Measurements from ENCODE around the gene MAP4K3.
"Not testable (repeated sequence)": the region's sequence is repeated elsewhere in the genome, so short reads cannot be mapped to it uniquely, and the experiment has no call there.

The MAP4K3 gene

DNA sequence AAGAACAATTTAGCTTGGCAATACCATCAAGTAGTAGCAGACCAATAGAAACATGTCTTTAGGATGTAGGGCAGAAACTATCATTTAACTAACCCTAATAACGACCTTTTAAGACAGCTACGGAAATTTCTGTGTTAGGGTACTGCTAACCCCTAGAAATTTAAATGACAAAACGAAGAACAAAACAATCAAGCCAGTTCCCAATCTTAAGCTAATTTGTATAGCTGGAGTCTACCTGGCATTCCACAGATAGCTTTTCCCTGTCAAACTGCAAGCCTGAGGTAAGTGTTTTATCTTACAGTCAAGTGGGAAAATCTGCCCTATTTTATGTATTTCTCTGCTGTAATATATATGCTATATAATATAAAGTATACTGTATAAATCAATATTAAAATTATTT, 155.7 kb downstream of the MAP4K3 start:
- H3K4me1 ChIP-seq (ENCODE audit: insufficient read depth, low read length) = no peaks in the 10 kb centered on the region
- peaks cover 54% of the 10 kb centered on the region for H3K36me3 ChIP-seq (ENCODE audit: insufficient read depth, low read length)
- no peak overlapping the region for H2AFZ ChIP-seq (ENCODE audit: low read depth, low read length)
- no peaks in the 10 kb centered on the region for H3K27me3 ChIP-seq (ENCODE audit: insufficient read depth, low read length)
- H3K4me3 ChIP-seq (ENCODE audit: low read length) = no peak overlapping the region
- no peaks in the 10 kb centered on the region for H3K9me3 ChIP-seq (ENCODE audit: low read length)

DNA sequence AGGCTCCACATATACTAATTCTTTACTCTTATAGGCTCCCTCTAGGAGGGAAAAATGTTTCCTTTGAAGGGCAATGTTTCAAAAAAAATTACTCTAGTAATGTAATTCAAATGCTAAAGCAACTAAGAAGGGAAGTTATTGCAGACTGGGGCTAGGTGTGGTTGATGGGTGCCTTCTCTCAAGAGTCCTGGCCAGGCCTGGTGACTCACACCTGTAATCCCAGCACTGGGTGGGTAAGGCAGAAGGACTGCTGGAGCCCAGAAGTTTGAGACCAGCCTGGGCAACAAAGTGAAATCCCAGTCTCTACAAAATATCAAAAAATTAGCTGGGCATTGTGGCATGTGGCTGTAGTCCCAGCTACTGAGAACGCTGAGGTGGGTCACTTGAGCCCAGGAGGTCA, 162.1 kb downstream of the MAP4K3 start:
- H3K36me3 ChIP-seq (ENCODE audit: insufficient read depth, low read length) = peaks cover 57% of the 10 kb centered on the region
- no peak overlapping the region for H3K4me3 ChIP-seq (ENCODE audit: low read length)
- no peaks in the 10 kb centered on the region for H3K4me1 ChIP-seq (ENCODE audit: insufficient read depth, low read length)
- H3K9me3 ChIP-seq (ENCODE audit: low read length) = no peaks in the 10 kb centered on the region
- no peak overlapping the region for H2AFZ ChIP-seq (ENCODE audit: low read depth, low read length)
- H3K27me3 ChIP-seq (ENCODE audit: insufficient read depth, low read length) = no peaks in the 10 kb centered on the region

- Histone ChIP-seq H3K4me1 (ENCODE audit: insufficient read depth, low read length) (no peaks in the 10 kb centered on the region), H3K9me3 (ENCODE audit: low read length) (no peaks in the 10 kb centered on the region), H3K36me3 (ENCODE audit: insufficient read depth, low read length) (peaks cover 39% of the 10 kb centered on the region), H3K4me3 (ENCODE audit: low read length) (no peak overlapping the region), H2AFZ (ENCODE audit: low read depth, low read length) (no peak overlapping the region), H3K27me3 (ENCODE audit: insufficient read depth, low read length) (no peaks in the 10 kb centered on the region)
Observed at GRCh38 chr2:39269941-39270340, 167.1 kb downstream of the MAP4K3 start.

- Histone ChIP-seq H3K36me3 (ENCODE audit: insufficient read depth, low read length) (peaks cover 39% of the 10 kb centered on the region), H3K9me3 (ENCODE audit: low read length) (no peaks in the 10 kb centered on the region), H3K27me3 (ENCODE audit: insufficient read depth, low read length) (no peaks in the 10 kb centered on the region), H2AFZ (ENCODE audit: low read depth, low read length) (no peak overlapping the region), H3K4me1 (ENCODE audit: insufficient read depth, low read length) (no peaks in the 10 kb centered on the region), H3K4me3 (ENCODE audit: low read length) (no peak overlapping the region)
Observed at GRCh38 chr2:39266916-39267434, 170.1 kb downstream of the MAP4K3 start.

DNA sequence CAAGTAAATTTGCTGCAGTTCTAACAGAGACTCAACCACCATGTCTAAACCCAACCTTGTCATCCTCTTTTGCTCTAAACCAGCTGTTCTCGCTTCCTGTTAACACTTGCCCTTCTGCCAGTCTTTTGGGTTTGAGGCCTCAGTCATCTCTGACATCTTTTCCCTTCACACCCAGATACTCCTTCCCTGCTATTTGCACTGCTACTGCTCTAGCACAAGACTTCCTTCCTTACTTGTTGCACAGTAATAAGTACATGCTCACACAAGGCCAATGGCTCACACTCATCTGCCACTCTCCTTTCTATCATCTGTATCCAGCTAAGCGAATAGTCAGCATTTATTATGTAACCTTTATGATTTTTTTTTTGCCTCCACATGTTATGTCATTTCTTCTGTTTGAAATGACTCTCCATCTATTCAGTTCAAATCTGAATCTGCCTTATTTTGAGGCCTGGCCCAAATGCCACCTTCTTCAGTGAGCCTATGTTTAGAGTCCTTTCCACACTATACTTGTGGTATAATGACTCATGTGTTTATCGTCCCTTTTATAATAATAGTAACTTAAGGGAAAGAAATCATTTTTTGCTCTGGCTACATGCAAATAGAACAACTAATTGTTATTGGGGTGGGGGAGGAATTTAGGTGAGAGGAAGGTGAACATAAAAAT, 170.8 kb downstream of the MAP4K3 start:
- Histone ChIP-seq H2AFZ (ENCODE audit: low read depth, low read length) (no peak overlapping the region), H3K9me3 (ENCODE audit: low read length) (no peaks in the 10 kb centered on the region), H3K4me3 (ENCODE audit: low read length) (no peak overlapping the region), H3K36me3 (ENCODE audit: insufficient read depth, low read length) (peaks cover 35% of the 10 kb centered on the region), H3K27me3 (ENCODE audit: insufficient read depth, low read length) (no peaks in the 10 kb centered on the region), H3K4me1 (ENCODE audit: insufficient read depth, low read length) (no peaks in the 10 kb centered on the region)

DNA sequence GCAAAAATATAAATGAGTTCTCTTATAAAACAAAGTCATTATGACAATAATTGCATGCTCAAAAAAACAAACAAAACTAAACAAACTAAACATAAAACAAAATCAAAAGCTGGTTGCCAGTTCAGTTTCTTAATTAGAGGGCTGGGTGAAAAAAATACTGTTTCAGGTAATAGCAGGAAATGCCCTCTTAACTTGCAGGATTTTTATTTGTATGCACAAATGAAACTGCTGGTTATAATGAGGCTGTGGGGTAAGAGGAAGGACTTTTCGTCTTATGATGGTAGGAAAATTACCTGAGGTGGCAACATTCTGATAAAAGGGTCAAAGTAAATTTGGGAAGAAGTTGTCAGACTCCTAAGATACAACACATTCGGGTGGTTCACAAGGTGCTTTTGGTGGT, 171.8 kb downstream of the MAP4K3 start:
- Histone ChIP-seq H3K27me3 (ENCODE audit: insufficient read depth, low read length) (no peaks in the 10 kb centered on the region), H3K36me3 (ENCODE audit: insufficient read depth, low read length) (peaks cover 40% of the 10 kb centered on the region), H2AFZ (ENCODE audit: low read depth, low read length) (no peak overlapping the region), H3K4me1 (ENCODE audit: insufficient read depth, low read length) (no peaks in the 10 kb centered on the region), H3K4me3 (ENCODE audit: low read length) (no peak overlapping the region), H3K9me3 (ENCODE audit: low read length) (no peaks in the 10 kb centered on the region)

- Histone ChIP-seq H3K4me3 (ENCODE audit: low read length) (no peak overlapping the region), H2AFZ (ENCODE audit: low read depth, low read length) (no peak overlapping the region), H3K36me3 (ENCODE audit: insufficient read depth, low read length) (peaks cover 44% of the 10 kb centered on the region), H3K9me3 (ENCODE audit: low read length) (no peaks in the 10 kb centered on the region), H3K4me1 (ENCODE audit: insufficient read depth, low read length) (no peaks in the 10 kb centered on the region), H3K27me3 (ENCODE audit: insufficient read depth, low read length) (no peaks in the 10 kb centered on the region)
Observed at GRCh38 chr2:39264733-39265132, 172.4 kb downstream of the MAP4K3 start.

DNA sequence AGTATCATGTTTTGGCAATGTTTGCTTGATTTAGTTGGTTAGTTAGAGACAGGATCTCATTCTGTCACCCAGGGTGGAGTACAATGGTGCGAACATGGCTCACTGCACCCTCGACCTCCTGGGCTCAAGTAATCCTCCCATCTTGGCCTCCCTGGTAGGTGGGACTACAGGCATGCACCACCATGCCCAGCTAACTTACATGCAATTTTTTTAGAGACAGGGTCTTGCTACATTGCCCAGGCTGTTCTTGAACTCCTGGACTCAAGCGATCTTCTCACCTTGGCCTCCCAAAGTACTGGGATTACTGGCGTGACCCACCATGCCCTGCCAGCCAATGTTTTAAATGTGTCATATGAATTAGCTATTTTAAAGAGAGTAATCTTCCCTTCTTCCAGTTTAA, 177.0 kb downstream of the MAP4K3 start:
- Histone ChIP-seq H3K9me3 (ENCODE audit: low read length) (peaks cover 4% of the 10 kb centered on the region), H2AFZ (ENCODE audit: low read depth, low read length) (no peak overlapping the region), H3K36me3 (ENCODE audit: insufficient read depth, low read length) (peaks cover 60% of the 10 kb centered on the region), H3K4me1 (ENCODE audit: insufficient read depth, low read length) (no peaks in the 10 kb centered on the region), H3K27me3 (ENCODE audit: insufficient read depth, low read length) (no peaks in the 10 kb centered on the region), H3K4me3 (ENCODE audit: low read length) (no peak overlapping the region)

DNA sequence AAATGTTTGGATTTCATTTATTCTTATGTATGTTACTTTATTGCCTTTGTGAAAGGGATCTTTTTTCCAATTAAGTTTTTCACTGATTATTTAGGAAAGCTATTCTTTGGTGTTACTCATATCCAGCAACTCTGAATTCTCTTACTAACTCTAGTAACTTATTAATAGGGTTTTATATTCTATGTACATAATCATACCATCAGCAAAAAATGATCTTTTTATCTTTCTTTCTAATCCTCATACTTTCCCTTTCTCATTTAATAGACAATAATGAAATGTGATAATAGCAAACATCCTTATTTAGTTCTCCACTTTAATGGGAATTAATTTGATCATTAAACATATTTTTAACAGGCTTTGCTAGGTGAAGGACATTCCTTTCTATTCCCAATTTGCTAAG, 181.0 kb downstream of the MAP4K3 start:
- H3K36me3 ChIP-seq (ENCODE audit: insufficient read depth, low read length) = peaks cover 76% of the 10 kb centered on the region

GRCh38 chr2:39252888-39253518, 184.1 kb downstream of the MAP4K3 start:
- H3K9me3 ChIP-seq (ENCODE audit: low read length) = peaks cover 24% of the 10 kb centered on the region
- H3K4me1 ChIP-seq (ENCODE audit: insufficient read depth, low read length) = no peaks in the 10 kb centered on the region
- H2AFZ ChIP-seq (ENCODE audit: low read depth, low read length) = no peak overlapping the region
- H3K27me3 ChIP-seq (ENCODE audit: insufficient read depth, low read length) = no peaks in the 10 kb centered on the region
- H3K36me3 ChIP-seq (ENCODE audit: insufficient read depth, low read length) = peaks cover 60% of the 10 kb centered on the region
- H3K4me3 ChIP-seq (ENCODE audit: low read length) = no peak overlapping the region

More for the DNA sequence above, 181.0 kb downstream of the MAP4K3 start:
- Histone ChIP-seq H3K27me3 (ENCODE audit: insufficient read depth, low read length) (no peaks in the 10 kb centered on the region), H3K4me3 (ENCODE audit: low read length) (no peak overlapping the region), H2AFZ (ENCODE audit: low read depth, low read length) (no peak overlapping the region), H3K9me3 (ENCODE audit: low read length) (peaks cover 16% of the 10 kb centered on the region), H3K4me1 (ENCODE audit: insufficient read depth, low read length) (no peaks in the 10 kb centered on the region)

- no peak overlapping the region for H3K4me3 ChIP-seq (ENCODE audit: low read length)
- no peak overlapping the region for H2AFZ ChIP-seq (ENCODE audit: low read depth, low read length)
- H3K27me3 ChIP-seq (ENCODE audit: insufficient read depth, low read length) = no peaks in the 10 kb centered on the region
- H3K36me3 ChIP-seq (ENCODE audit: insufficient read depth, low read length) = peaks cover 24% of the 10 kb centered on the region
- peaks cover 16% of the 10 kb centered on the region for H3K9me3 ChIP-seq (ENCODE audit: low read length)
- H3K4me1 ChIP-seq (ENCODE audit: insufficient read depth, low read length) = no peaks in the 10 kb centered on the region
Observed at GRCh38 chr2:39247512-39248043, 189.5 kb downstream of the MAP4K3 start.

DNA sequence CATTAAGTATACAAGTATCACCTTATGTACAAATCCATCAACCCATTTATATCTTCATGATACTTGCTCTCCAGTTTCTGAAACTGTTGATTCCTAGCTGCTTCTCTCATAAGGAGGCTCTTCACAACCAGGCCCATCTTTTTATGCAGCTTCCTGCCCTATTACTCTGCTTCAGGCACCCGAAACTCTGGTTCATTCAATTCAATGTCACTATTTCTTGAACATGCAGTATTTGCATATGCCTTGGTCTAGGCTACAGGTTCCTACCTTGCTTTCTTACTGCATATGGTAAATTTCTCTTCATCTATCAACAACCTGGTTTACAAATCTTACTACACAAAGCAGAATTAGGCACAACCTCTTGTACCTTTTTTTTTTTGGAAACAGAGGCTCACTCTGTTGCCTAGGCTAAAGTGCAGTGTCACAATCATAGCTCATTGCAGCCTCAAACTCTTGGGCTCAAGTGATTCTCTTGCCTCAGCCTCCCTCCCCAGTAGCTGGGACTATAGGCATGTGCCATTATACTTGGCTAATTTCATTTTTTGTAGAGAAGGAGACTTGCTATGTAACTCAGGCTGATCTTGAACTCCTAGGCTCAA, 190.6 kb downstream of the MAP4K3 start:
- no peaks in the 10 kb centered on the region for H3K27me3 ChIP-seq (ENCODE audit: insufficient read depth, low read length)
- no peak overlapping the region for H2AFZ ChIP-seq (ENCODE audit: low read depth, low read length)
- peaks cover 11% of the 10 kb centered on the region for H3K9me3 ChIP-seq (ENCODE audit: low read length)
- no peak overlapping the region for H3K4me3 ChIP-seq (ENCODE audit: low read length)
- H3K36me3 ChIP-seq (ENCODE audit: insufficient read depth, low read length) = peaks cover 14% of the 10 kb centered on the region
- peaks cover 7% of the 10 kb centered on the region for H3K4me1 ChIP-seq (ENCODE audit: insufficient read depth, low read length)

DNA sequence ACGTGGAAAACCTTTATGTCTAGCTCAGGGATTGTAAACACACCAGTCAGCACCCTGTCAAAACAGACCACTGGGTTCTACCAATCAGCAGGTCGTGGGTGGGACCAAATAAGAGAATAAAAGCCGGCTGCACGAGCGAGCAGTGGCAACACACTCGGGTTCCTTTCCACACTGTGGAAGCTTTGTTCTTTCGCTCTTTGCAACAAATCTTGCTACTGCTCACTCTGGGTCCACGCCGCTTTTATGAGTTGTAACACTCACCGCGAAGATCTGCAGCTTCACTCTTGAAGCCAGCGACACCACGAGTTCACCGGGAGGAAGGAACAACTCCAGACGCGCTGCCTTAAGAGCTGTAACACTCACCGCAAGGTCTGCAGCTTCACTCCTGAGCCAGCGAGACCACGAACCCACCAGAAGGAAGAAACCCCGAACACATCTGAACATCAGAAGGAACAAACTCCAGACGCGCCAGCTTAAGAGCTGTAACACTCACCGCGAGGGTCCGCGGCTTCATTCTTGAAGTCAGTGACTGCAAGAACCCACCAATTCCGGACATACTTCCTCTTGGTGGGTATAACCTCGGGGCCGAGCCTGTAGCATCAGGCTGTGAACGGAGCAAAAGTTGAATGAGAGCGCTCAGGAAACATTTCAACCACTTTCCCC, 192.0 kb downstream of the MAP4K3 start:
- not testable (repeated sequence) for H3K27me3 ChIP-seq (ENCODE audit: insufficient read depth, low read length); H3K4me3 ChIP-seq (ENCODE audit: low read length); H2AFZ ChIP-seq (ENCODE audit: low read depth, low read length); H3K36me3 ChIP-seq (ENCODE audit: insufficient read depth, low read length); H3K9me3 ChIP-seq (ENCODE audit: low read length); H3K4me1 ChIP-seq (ENCODE audit: insufficient read depth, low read length)

All from neuron (in vitro differentiated cells).